Activated CD4-positive, alpha-beta T cell treated with anti-CD3 and anti-CD28 coated beads, Interleukin-10, Interleukin-2, amounts not matched to agents 100 ng/mL and 50 ng/mL, durations not matched to agents 16 hours and 8 hours (primary cell): Measurements from ENCODE around the gene MROH2A.

Experiments
- DNase-seq: peaks from one replicate; pipeline ENCODE4 v3.0.0-alpha.2; 2020

MROH2A gene

GRCh38 chr2:233802132-233802815 lies 24.1 kb downstream of the MROH2A start:
- DNase-seq: no peak

GRCh38 chr2:233803292-233803911 lies 25.3 kb downstream of the MROH2A start:
- no peak for DNase-seq

GRCh38 chr2:233803994-233804393 lies 25.9 kb downstream of the MROH2A start:
- no peak for DNase-seq

- no peak for DNase-seq
These were observed 29.2 kb downstream of the MROH2A start for GRCh38 chr2:233807215-233807865.

- DNase-seq: no peak
These were observed 30.1 kb downstream of the MROH2A start for GRCh38 chr2:233807966-233808935.

GRCh38 chr2:233810385-233810784 lies 32.3 kb downstream of the MROH2A start:
- no peak for DNase-seq

- DNase-seq: no peak
These were observed 33.0 kb downstream of the MROH2A start for GRCh38 chr2:233811087-233811486.

- DNase-seq: no peak
These were observed 33.6 kb downstream of the MROH2A start for GRCh38 chr2:233811732-233812131.

GRCh38 chr2:233813236-233814055 lies 35.3 kb downstream of the MROH2A start:
- no peak for DNase-seq

GRCh38 chr2:233814056-233814835 lies 36.1 kb downstream of the MROH2A start:
- peak; percentile 16 for DNase-seq

GRCh38 chr2:233815861-233816260 lies 37.7 kb downstream of the MROH2A start:
- DNase-seq: no peak

GRCh38 chr2:233816334-233816733 lies 38.2 kb downstream of the MROH2A start:
- DNase-seq: no peak

GRCh38 chr2:233816771-233817170 lies 38.6 kb downstream of the MROH2A start:
- no peak for DNase-seq

- DNase-seq: no peak
These were observed 39.3 kb downstream of the MROH2A start for GRCh38 chr2:233817361-233817911.

- DNase-seq: no peak
These were observed 40.0 kb downstream of the MROH2A start for GRCh38 chr2:233817995-233818638.

- DNase-seq: no peak
These were observed 40.8 kb downstream of the MROH2A start for GRCh38 chr2:233818639-233819621.

- DNase-seq: no peak
These were observed 42.0 kb downstream of the MROH2A start for GRCh38 chr2:233819884-233820773.

- no peak for DNase-seq
These were observed 42.6 kb downstream of the MROH2A start for GRCh38 chr2:233820774-233821105.
